SK-N-SH (cell line): ENCODE results near the gene TFB2M.

Experiments
- CHD2 ChIP-seq: fragments of 150-350 bp; IDR thresholded peaks from 2 replicates; pipeline ENCODE4 v1.6.1; 2018; ENCODE audit warnings: low read length; ENCODE audit not compliant: partially characterized antibody
- IRF3 ChIP-seq: fragments of 150-350 bp; IDR thresholded peaks from 2 replicates; pipeline ENCODE4 v1.6.1; 2016; ENCODE audit warnings: mild to moderate bottlenecking, low read depth, low read length
- NFIC ChIP-seq: IDR thresholded peaks from 2 replicates; pipeline ENCODE4 v1.4.0; 2012; ENCODE audit warnings: borderline replicate concordance
- ZBTB33 ChIP-seq: IDR thresholded peaks from 2 replicates; pipeline ENCODE4 v1.4.0; 2012; ENCODE audit warnings: low read depth, borderline replicate concordance
- TF ChIP-seq, protein P1 (sequence below): fragments of 200-600 bp; sonication (generic); IDR thresholded peaks from 2 replicates; pipeline ENCODE4 v1.6.1; 2017; ENCODE audit warnings: antibody characterized with exemption, mild to moderate bottlenecking, moderate library complexity
- TF ChIP-seq, protein P2 (sequence below): IDR thresholded peaks from 2 replicates; pipeline ENCODE4 v1.6.1; 2012; ENCODE audit warnings: mild to moderate bottlenecking, low read depth, low read length, moderate library complexity

GRCh38 chr1:246534114-246534513, 31.9 kb downstream of the TFB2M start:
- no peak for TF ChIP-seq ZBTB33
- no peak for TF ChIP-seq IRF3
- TF ChIP-seq, protein P1, sequence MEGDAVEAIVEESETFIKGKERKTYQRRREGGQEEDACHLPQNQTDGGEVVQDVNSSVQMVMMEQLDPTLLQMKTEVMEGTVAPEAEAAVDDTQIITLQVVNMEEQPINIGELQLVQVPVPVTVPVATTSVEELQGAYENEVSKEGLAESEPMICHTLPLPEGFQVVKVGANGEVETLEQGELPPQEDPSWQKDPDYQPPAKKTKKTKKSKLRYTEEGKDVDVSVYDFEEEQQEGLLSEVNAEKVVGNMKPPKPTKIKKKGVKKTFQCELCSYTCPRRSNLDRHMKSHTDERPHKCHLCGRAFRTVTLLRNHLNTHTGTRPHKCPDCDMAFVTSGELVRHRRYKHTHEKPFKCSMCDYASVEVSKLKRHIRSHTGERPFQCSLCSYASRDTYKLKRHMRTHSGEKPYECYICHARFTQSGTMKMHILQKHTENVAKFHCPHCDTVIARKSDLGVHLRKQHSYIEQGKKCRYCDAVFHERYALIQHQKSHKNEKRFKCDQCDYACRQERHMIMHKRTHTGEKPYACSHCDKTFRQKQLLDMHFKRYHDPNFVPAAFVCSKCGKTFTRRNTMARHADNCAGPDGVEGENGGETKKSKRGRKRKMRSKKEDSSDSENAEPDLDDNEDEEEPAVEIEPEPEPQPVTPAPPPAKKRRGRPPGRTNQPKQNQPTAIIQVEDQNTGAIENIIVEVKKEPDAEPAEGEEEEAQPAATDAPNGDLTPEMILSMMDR = no peak
- TF ChIP-seq, protein P2, sequence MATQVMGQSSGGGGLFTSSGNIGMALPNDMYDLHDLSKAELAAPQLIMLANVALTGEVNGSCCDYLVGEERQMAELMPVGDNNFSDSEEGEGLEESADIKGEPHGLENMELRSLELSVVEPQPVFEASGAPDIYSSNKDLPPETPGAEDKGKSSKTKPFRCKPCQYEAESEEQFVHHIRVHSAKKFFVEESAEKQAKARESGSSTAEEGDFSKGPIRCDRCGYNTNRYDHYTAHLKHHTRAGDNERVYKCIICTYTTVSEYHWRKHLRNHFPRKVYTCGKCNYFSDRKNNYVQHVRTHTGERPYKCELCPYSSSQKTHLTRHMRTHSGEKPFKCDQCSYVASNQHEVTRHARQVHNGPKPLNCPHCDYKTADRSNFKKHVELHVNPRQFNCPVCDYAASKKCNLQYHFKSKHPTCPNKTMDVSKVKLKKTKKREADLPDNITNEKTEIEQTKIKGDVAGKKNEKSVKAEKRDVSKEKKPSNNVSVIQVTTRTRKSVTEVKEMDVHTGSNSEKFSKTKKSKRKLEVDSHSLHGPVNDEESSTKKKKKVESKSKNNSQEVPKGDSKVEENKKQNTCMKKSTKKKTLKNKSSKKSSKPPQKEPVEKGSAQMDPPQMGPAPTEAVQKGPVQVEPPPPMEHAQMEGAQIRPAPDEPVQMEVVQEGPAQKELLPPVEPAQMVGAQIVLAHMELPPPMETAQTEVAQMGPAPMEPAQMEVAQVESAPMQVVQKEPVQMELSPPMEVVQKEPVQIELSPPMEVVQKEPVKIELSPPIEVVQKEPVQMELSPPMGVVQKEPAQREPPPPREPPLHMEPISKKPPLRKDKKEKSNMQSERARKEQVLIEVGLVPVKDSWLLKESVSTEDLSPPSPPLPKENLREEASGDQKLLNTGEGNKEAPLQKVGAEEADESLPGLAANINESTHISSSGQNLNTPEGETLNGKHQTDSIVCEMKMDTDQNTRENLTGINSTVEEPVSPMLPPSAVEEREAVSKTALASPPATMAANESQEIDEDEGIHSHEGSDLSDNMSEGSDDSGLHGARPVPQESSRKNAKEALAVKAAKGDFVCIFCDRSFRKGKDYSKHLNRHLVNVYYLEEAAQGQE = no peak
- no peak for TF ChIP-seq NFIC
- no peak for TF ChIP-seq CHD2
